HG03439 (cell line): ENCODE data around the gene TYRP1.

Experiments
- ATAC-seq: cut with Tn5 transposase; IDR thresholded peaks from one replicate; pipeline ENCODE4 v1.9.1; 2021; ENCODE audit warnings: mild to moderate bottlenecking, moderate library complexity; ENCODE audit not compliant: unreplicated experiment

The TYRP1 gene

GRCh38 chr9:12696931-12697622 is 3.9 kb downstream of the TYRP1 start:
- ATAC-seq: no peak

- ATAC-seq: no peak
These were observed 4.5 kb downstream of the TYRP1 start for GRCh38 chr9:12697719-12698118.

GRCh38 chr9:12698266-12698665 is 5.1 kb downstream of the TYRP1 start:
- no peak for ATAC-seq

GRCh38 chr9:12698986-12699385 is 5.8 kb downstream of the TYRP1 start:
- no peak for ATAC-seq

GRCh38 chr9:12699529-12699928 is 6.3 kb downstream of the TYRP1 start:
- ATAC-seq: no peak

GRCh38 chr9:12701126-12701525 is 7.9 kb downstream of the TYRP1 start:
- no peak for ATAC-seq

- ATAC-seq: no peak
These were observed 9.1 kb downstream of the TYRP1 start for GRCh38 chr9:12702160-12702758.

- no peak for ATAC-seq
These were observed 10.8 kb downstream of the TYRP1 start for GRCh38 chr9:12703996-12704395.

GRCh38 chr9:12705738-12706391 is 12.7 kb downstream of the TYRP1 start:
- no peak for ATAC-seq

GRCh38 chr9:12708562-12709298 is 15.5 kb downstream of the TYRP1 start:
- no peak for ATAC-seq

GRCh38 chr9:12712532-12712931 is 19.3 kb downstream of the TYRP1 start:
- ATAC-seq: no peak

GRCh38 chr9:12715268-12715667 is 22.1 kb downstream of the TYRP1 start:
- no peak for ATAC-seq

- ATAC-seq: no peak
These were observed 23.8 kb downstream of the TYRP1 start for GRCh38 chr9:12716823-12717600.

- no peak for ATAC-seq
These were observed 24.7 kb downstream of the TYRP1 start for GRCh38 chr9:12717907-12718306.

- no peak for ATAC-seq
These were observed 25.4 kb downstream of the TYRP1 start for GRCh38 chr9:12718482-12719026.

- ATAC-seq: no peak
These were observed 26.2 kb downstream of the TYRP1 start for GRCh38 chr9:12719431-12719830.

- no peak for ATAC-seq
These were observed 27.4 kb downstream of the TYRP1 start for GRCh38 chr9:12720551-12720950.

- ATAC-seq: no peak
These were observed 28.9 kb downstream of the TYRP1 start for GRCh38 chr9:12722131-12722530.

- no peak for ATAC-seq
These were observed 30.3 kb downstream of the TYRP1 start for GRCh38 chr9:12723409-12724028.

GRCh38 chr9:12726795-12727194 is 33.6 kb downstream of the TYRP1 start:
- no peak for ATAC-seq
